Fibroblast of skin of scalp (primary cell): ENCODE data around the gene PAN3. TPM values are rescaled to one million over a fixed set of nuclear protein-coding genes. Genes with fewer than 3 reads are reported as not detected.
A peak's percentile ranks its signal among the peaks of the same experiment; 100 is the strongest.
"Not testable (repeated sequence)": the region's sequence is repeated elsewhere in the genome, so short reads cannot be mapped to it uniquely, and the experiment has no call there.

Experiments used
- DNase-seq: peaks from one replicate; pipeline ENCODE4 v3.0.0-alpha.2; 2013
- polyA plus RNA-seq, 2 experiments: library from polyadenylated mRNA; unstranded; fragments of 120-200 nt; gene quantifications; one replicate each; pipeline ENCODE4 v1.2.1, GENCODE V29; 2013; ENCODE audit not compliant: insufficient read length in 2 of 2

PAN3 gene
- polyA plus RNA-seq (2013, experiment 1 of 2; ENCODE audit: insufficient read length): 14.4 TPM
- 15.7 TPM for polyA plus RNA-seq (2013, experiment 2 of 2; ENCODE audit: insufficient read length)

GRCh38 chr13:28138012-28138755 lies at the start of gene PAN3:
Gene PAN3 (plus strand): TSS chr13:28138545. CDS start chr13:28138658, 113 bp downstream.
- peak; percentile 92 for DNase-seq

- DNase-seq: no peak
These were observed 49.3 kb upstream of the PAN3 start for GRCh38 chr13:28089065-28089464.

GRCh38 chr13:28092431-28092830 lies 45.9 kb upstream of the PAN3 start:
- no peak for DNase-seq

- DNase-seq: no peak
These were observed 44.5 kb upstream of the PAN3 start for GRCh38 chr13:28093881-28094280.

- DNase-seq: no peak
These were observed 44.0 kb upstream of the PAN3 start for GRCh38 chr13:28094306-28094705.

GRCh38 chr13:28097503-28097902 lies 40.8 kb upstream of the PAN3 start:
- DNase-seq: no peak

GRCh38 chr13:28099396-28100149 lies 38.8 kb upstream of the PAN3 start:
- no peak for DNase-seq

GRCh38 chr13:28100150-28101121 lies 37.9 kb upstream of the PAN3 start, which contains the start of gene FLT3:
Gene FLT3 (minus strand): TSS chr13:28100576. CDS start chr13:28100510, 66 bp downstream.
- DNase-seq: peak; percentile 44

GRCh38 chr13:28101886-28102285 lies 36.5 kb upstream of the PAN3 start:
- not testable (repeated sequence) for DNase-seq

GRCh38 chr13:28106976-28107375 lies 31.4 kb upstream of the PAN3 start:
- DNase-seq: no peak

GRCh38 chr13:28110414-28110813 lies 27.9 kb upstream of the PAN3 start:
- DNase-seq: no peak

- DNase-seq: no peak
These were observed 21.6 kb upstream of the PAN3 start for GRCh38 chr13:28116736-28117135.

GRCh38 chr13:28117689-28118377 lies 20.5 kb upstream of the PAN3 start:
- DNase-seq: peak; percentile 22

- no peak for DNase-seq
These were observed 18.0 kb upstream of the PAN3 start for GRCh38 chr13:28120317-28120716.

- DNase-seq: no peak
These were observed 17.1 kb upstream of the PAN3 start for GRCh38 chr13:28121224-28121623.

- DNase-seq: no peak
These were observed 10.3 kb upstream of the PAN3 start for GRCh38 chr13:28128030-28128429.

GRCh38 chr13:28128926-28129325 lies 9.4 kb upstream of the PAN3 start:
- no peak for DNase-seq

GRCh38 chr13:28129911-28130693 lies 8.2 kb upstream of the PAN3 start:
- no peak for DNase-seq

- no peak for DNase-seq
These were observed 6.7 kb upstream of the PAN3 start for GRCh38 chr13:28131646-28132045.

GRCh38 chr13:28136916-28137315 lies 1.4 kb upstream of the PAN3 start:
- no peak for DNase-seq

GRCh38 chr13:28137596-28137995 lies 749 bp upstream of the PAN3 start:
- no peak for DNase-seq
